ENCODE measurements around the gene STXBP1.

DNA sequence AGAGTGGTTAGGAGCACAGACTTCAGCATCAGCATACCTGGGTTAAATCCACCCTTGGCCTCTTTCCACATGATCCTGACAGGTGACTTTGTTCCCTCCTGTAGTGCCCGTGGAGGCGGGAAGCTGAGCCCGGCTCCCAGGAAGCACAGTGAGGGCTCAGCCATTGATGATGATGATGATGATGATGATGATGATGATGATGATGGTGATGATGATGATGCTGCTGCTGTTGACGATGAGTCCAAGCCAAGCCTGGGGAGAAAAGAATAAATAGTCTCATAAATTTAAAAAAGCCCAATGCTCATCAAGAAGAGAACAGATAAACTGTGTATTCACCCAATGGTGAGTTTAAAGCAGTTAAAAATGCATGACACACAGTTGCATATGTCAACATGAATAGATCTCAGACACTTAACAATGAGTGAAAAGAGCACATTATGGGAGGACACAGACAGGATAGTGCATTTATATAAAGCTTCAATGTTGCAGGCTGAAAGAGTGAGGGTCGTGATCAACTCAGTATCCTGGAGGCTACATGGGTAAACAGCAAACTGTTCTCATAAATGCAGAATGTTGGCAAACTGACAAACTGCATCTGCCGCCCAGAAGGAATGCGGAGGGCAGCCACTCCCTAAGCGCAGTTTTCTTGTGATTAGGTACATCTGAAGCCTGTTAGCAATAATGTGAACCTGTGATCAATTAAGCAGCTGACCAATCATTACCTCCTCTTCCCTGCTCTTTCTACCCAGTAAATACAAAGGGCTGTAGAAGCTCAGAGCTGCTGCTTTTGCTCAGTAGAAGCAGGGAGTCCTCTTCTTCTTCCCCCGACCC lies 83.0 kb downstream of the STXBP1 start:
- no peak for TF ChIP-seq EZH2 (IDR thresholded peaks at IDR 0.05; ENCODE audit: low read depth)
- TF ChIP-seq, protein P1, sequence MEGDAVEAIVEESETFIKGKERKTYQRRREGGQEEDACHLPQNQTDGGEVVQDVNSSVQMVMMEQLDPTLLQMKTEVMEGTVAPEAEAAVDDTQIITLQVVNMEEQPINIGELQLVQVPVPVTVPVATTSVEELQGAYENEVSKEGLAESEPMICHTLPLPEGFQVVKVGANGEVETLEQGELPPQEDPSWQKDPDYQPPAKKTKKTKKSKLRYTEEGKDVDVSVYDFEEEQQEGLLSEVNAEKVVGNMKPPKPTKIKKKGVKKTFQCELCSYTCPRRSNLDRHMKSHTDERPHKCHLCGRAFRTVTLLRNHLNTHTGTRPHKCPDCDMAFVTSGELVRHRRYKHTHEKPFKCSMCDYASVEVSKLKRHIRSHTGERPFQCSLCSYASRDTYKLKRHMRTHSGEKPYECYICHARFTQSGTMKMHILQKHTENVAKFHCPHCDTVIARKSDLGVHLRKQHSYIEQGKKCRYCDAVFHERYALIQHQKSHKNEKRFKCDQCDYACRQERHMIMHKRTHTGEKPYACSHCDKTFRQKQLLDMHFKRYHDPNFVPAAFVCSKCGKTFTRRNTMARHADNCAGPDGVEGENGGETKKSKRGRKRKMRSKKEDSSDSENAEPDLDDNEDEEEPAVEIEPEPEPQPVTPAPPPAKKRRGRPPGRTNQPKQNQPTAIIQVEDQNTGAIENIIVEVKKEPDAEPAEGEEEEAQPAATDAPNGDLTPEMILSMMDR (conservative IDR thresholded peaks at IDR 0.05): no peak
